Measurements from ENCODE around the gene EPHA2.

The EPHA2 gene

GRCh38 chr1:16189003-16189402 lies 33.1 kb upstream of the EPHA2 start:
- TF ChIP-seq, protein P1, sequence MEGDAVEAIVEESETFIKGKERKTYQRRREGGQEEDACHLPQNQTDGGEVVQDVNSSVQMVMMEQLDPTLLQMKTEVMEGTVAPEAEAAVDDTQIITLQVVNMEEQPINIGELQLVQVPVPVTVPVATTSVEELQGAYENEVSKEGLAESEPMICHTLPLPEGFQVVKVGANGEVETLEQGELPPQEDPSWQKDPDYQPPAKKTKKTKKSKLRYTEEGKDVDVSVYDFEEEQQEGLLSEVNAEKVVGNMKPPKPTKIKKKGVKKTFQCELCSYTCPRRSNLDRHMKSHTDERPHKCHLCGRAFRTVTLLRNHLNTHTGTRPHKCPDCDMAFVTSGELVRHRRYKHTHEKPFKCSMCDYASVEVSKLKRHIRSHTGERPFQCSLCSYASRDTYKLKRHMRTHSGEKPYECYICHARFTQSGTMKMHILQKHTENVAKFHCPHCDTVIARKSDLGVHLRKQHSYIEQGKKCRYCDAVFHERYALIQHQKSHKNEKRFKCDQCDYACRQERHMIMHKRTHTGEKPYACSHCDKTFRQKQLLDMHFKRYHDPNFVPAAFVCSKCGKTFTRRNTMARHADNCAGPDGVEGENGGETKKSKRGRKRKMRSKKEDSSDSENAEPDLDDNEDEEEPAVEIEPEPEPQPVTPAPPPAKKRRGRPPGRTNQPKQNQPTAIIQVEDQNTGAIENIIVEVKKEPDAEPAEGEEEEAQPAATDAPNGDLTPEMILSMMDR (conservative IDR thresholded peaks at IDR 0.05): no peak
- no peak overlapping the region for H3K27ac ChIP-seq

GRCh38 chr1:16187748-16188401 lies 32.0 kb upstream of the EPHA2 start:
- TF ChIP-seq, protein P1 (conservative IDR thresholded peaks at IDR 0.05): peak; percentile 98
- no peak overlapping the region for H3K27ac ChIP-seq

DNA sequence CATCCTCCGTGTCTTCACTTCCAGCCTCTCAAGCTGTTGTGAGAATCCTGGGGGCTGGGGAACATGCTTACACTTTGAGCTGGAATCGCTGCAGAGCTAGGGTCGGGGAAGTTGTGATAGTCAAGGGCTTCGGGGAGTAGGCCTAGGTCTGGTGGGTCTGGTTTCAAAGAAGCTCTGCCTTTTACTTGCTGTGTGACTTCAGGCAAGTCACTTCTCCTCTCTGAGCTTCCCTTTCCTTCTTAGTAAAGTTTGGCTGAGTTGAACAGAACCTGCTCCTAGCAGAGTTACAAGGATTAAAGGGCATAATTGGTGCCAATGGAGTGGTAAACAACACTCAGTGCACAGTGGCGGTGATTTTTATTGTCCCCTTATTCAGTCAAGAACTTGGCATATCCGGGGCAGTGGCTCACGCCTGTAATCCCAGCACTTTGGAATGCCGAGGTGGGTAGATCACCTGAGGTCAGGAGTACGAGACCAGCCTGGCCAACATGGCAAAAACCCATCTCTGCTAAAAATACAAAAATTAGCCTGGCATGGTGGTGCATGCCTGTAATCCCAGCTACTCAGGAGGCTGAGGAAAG lies 30.9 kb upstream of the EPHA2 start:
- no peak overlapping the region for H3K27ac ChIP-seq
- TF ChIP-seq, protein P1 (conservative IDR thresholded peaks at IDR 0.05): no peak

- TF ChIP-seq, protein P1 (conservative IDR thresholded peaks at IDR 0.05): no peak
- H3K27ac ChIP-seq: no peak overlapping the region
Observed at GRCh38 chr1:16184557-16185303, 28.9 kb upstream of the EPHA2 start.

GRCh38 chr1:16183765-16184556 lies 28.1 kb upstream of the EPHA2 start:
- TF ChIP-seq, protein P1 (conservative IDR thresholded peaks at IDR 0.05): no peak

GRCh38 chr1:16183179-16183578 lies 27.3 kb upstream of the EPHA2 start:
- no peak overlapping the region for H3K27ac ChIP-seq
- TF ChIP-seq, protein P1 (conservative IDR thresholded peaks at IDR 0.05): no peak

More at GRCh38 chr1:16183765-16184556, 28.1 kb upstream of the EPHA2 start:
- no peak overlapping the region for H3K27ac ChIP-seq

All from VCaP (cell line).